ENCODE results near the gene INKA2.
"Not testable (repeated sequence)": the region's sequence is repeated elsewhere in the genome, so short reads cannot be mapped to it uniquely, and the experiment has no call there.

INKA2 gene

GRCh38 chr1:111749628-111750027, 10.4 kb upstream of the INKA2 start:
- DNase-seq (ENCODE audit: low spot score): no peak

- DNase-seq (ENCODE audit: low spot score): no peak
Observed at GRCh38 chr1:111747947-111748346, 8.8 kb upstream of the INKA2 start.

- DNase-seq (ENCODE audit: low spot score): peak; percentile 74
Observed at GRCh38 chr1:111747282-111747734, 8.1 kb upstream of the INKA2 start.

- no peak for DNase-seq (ENCODE audit: low spot score)
Observed at GRCh38 chr1:111746614-111746999, 7.4 kb upstream of the INKA2 start.

- no peak for DNase-seq (ENCODE audit: low spot score)
Observed at GRCh38 chr1:111745675-111746613, 6.7 kb upstream of the INKA2 start.

- DNase-seq (ENCODE audit: low spot score): no peak
Observed at GRCh38 chr1:111743679-111744101, 4.5 kb upstream of the INKA2 start.

- no peak for DNase-seq (ENCODE audit: low spot score)
Observed at GRCh38 chr1:111742938-111743549, 3.8 kb upstream of the INKA2 start.

- DNase-seq (ENCODE audit: low spot score): not testable (repeated sequence)
Observed at GRCh38 chr1:111742292-111742691, 3.1 kb upstream of the INKA2 start.

- DNase-seq (ENCODE audit: low spot score): no peak
Observed at GRCh38 chr1:111739925-111740765, 950 bp upstream of the INKA2 start.

- peak; percentile 23 for DNase-seq (ENCODE audit: low spot score)
Observed at GRCh38 chr1:111738436-111739193, 580 bp downstream of the INKA2 start.

GRCh38 chr1:111738133-111738435, 1.1 kb downstream of the INKA2 start:
- DNase-seq (ENCODE audit: low spot score): no peak

- DNase-seq (ENCODE audit: low spot score): no peak
Observed at GRCh38 chr1:111737216-111738132, 1.7 kb downstream of the INKA2 start.

- no peak for DNase-seq (ENCODE audit: low spot score)
Observed at GRCh38 chr1:111736548-111737215, 2.5 kb downstream of the INKA2 start.

- DNase-seq (ENCODE audit: low spot score): no peak
Observed at GRCh38 chr1:111735858-111736544, 3.2 kb downstream of the INKA2 start.

- no peak for DNase-seq (ENCODE audit: low spot score)
Observed at GRCh38 chr1:111735321-111735720, 3.9 kb downstream of the INKA2 start.

GRCh38 chr1:111734856-111735255, 4.3 kb downstream of the INKA2 start:
- DNase-seq (ENCODE audit: low spot score): no peak

- DNase-seq (ENCODE audit: low spot score): no peak
Observed at GRCh38 chr1:111734426-111734825, 4.8 kb downstream of the INKA2 start.

- no peak for DNase-seq (ENCODE audit: low spot score)
Observed at GRCh38 chr1:111733992-111734341, 5.2 kb downstream of the INKA2 start.

GRCh38 chr1:111733183-111733991, 5.8 kb downstream of the INKA2 start:
- peak; percentile 16 for DNase-seq (ENCODE audit: low spot score)

Measured in CD4-positive, alpha-beta T cell treated with Interleukin-15 for 4 hours (primary cell).